Esophagus (tissue), 2 donors: ENCODE measurements around the gene LEFTY2. TPM values are rescaled to one million over a fixed set of nuclear protein-coding genes. Genes with fewer than 3 reads are reported as not detected.
"Not testable (repeated sequence)": the region's sequence is repeated elsewhere in the genome, so short reads cannot be mapped to it uniquely, and the experiment has no call there.

Experiments
- H3K27ac ChIP-seq, 2 donors: one replicate each; pipeline ENCODE4 v1.5.1; 2013; ENCODE audit warnings: low read depth in 2 of 2, mild to moderate bottlenecking in 2 of 2, inconsistent platforms in 1 of 2, low read length in 1 of 2, moderate library complexity in 1 of 2
- H3K27me3 ChIP-seq, 2 donors: one replicate each; pipeline ENCODE4 v1.6.1; 2013; ENCODE audit warnings: low read length in 2 of 2, control low read depth in 1 of 2, mild to moderate bottlenecking in 1 of 2; ENCODE audit not compliant: insufficient read depth in 2 of 2, control insufficient read depth in 1 of 2
- H3K36me3 ChIP-seq, 2 donors: one replicate each; pipeline ENCODE4 v1.6.1; 2013; ENCODE audit warnings: low read length in 1 of 2; ENCODE audit not compliant: control insufficient read depth in 2 of 2, insufficient read depth in 2 of 2
- H3K4me1 ChIP-seq, 2 donors: one replicate each; pipeline ENCODE4 v1.6.1; 2013; ENCODE audit warnings: low read length in 1 of 2; ENCODE audit not compliant: control insufficient read depth in 2 of 2, insufficient read depth in 2 of 2
- H3K4me3 ChIP-seq, 2 donors: one replicate each; pipeline ENCODE4 v1.5.1; 2013; ENCODE audit warnings: low read length in 2 of 2, mild to moderate bottlenecking in 2 of 2, low read depth in 1 of 2, moderate library complexity in 1 of 2
- H3K9me3 ChIP-seq, 2 donors: one replicate each; pipeline ENCODE4 v1.6.1; 2013; ENCODE audit warnings: mild to moderate bottlenecking in 2 of 2, low read depth in 1 of 2, low read length in 1 of 2, moderate library complexity in 1 of 2; ENCODE audit not compliant: control insufficient read depth in 2 of 2, insufficient read depth in 1 of 2
- WGBS, 2 donors: extraction: QIAGEN DNeasy Blood & Tissue Kit; methylation state at CpG; one replicate each; pipeline ENCODE4 v1.1.7; 2013; 5-methylcytosine and 5-hydroxymethylcytosine counted together
- polyA plus RNA-seq, 2 donors: library from polyadenylated mRNA; stranded (reverse); fragments of 200-250 nt; gene quantifications; one replicate each; pipeline ENCODE4 v1.2.3, GENCODE V29; 2013
- donor health status: healthy with polysubstance abuse.
- donor health status: Bipolar disorder and iron deficiency.

Gene LEFTY2
- polyA plus RNA-seq, 2 donors: not detected

DNA sequence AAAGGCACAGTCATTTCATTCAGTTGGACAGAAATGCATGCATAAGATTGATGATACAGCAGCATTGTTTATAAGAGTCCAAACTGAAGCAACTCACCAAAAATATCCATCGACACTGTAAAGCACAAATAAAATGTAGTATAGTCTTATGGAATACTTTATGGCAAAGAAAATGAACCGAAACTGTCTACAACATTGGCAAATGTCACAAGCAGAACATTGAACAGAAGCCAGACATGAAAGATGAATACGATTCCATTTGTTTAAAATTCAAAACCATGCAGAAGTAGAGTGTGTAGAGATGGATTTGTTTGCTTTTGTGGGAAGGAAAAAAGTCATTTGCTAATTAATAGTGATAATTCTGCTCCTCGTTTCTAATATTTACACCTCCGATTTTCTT, 44.5 kb downstream of the LEFTY2 start:
- Histone ChIP-seq H3K4me3 (no peak overlapping the region), H3K9me3 (no peaks in the 10 kb centered on the region), H3K27me3 (no peaks in the 10 kb centered on the region), H3K4me1 (peaks cover 2 to 5% of the 10 kb centered on the region in 2 donors), H3K36me3 (no peaks in the 10 kb centered on the region), H3K27ac (no peak overlapping the region)
- 50 to 57% methylated on average over 5 of the region's 5 CpGs for WGBS, 2 donors

GRCh38 chr1:225892307-225892706, 48.7 kb downstream of the LEFTY2 start:
- WGBS, 2 donors: 82 to 88% methylated on average over 6 of the region's 6 CpGs
- Histone ChIP-seq H3K9me3 (no peaks in the 10 kb centered on the region), H3K27me3 (no peaks in the 10 kb centered on the region), H3K4me3 (no peak overlapping the region), H3K36me3 (no peaks in the 10 kb centered on the region), H3K27ac (no peak overlapping the region), H3K4me1 (peaks cover 2% of the 10 kb centered on the region in 2 donors)

DNA sequence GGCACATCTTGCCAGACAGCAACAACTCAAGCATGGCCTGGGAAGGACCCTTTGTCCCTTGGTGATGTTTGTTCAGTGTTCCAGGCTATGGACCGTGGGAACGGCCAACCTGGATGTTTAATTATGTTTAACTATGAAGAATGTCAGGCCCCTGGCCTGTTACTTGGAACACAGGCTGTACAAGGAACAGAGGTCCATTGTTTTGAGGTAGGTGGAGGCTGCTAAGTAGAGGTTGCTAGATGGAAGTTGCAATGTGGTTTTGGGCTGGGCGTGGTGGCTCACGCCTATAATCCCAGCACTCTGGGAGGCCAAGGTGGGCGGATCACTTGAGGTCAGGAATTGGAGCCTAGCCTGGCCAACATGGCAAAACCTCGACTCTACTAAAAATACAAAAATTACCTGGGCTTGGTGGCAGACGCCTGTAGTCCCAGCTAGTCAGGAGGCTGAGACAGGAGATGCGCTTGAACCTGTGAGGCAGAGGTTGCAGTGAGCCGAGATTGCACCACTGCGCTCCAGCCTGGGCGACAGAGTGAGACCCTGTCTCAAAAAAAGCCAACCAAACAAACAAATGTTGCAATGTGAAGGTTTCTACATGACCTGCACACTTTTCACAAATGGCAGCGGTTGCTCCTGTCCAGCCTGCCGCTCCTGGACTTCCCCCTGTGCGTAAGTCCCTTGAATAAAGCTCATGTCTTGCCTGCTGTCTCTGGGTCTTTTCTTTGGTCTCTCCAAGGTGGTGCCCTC, 49.6 kb downstream of the LEFTY2 start:
- WGBS, 2 donors: 76 to 85% methylated on average over 14 of the region's 14 CpGs
- no peaks in the 10 kb centered on the region for H3K4me1 ChIP-seq
- no peak overlapping the region for H3K27ac ChIP-seq
- no peaks in the 10 kb centered on the region for H3K27me3 ChIP-seq
- H3K36me3 ChIP-seq: no peaks in the 10 kb centered on the region
- no peaks in the 10 kb centered on the region for H3K9me3 ChIP-seq
- H3K4me3 ChIP-seq: no peak overlapping the region

GRCh38 chr1:225890346-225891228, 50.4 kb downstream of the LEFTY2 start:
- no peak overlapping the region for H3K4me3 ChIP-seq
- H3K4me1 ChIP-seq: no peaks in the 10 kb centered on the region
- H3K27me3 ChIP-seq: no peaks in the 10 kb centered on the region
- no peaks in the 10 kb centered on the region for H3K9me3 ChIP-seq
- H3K27ac ChIP-seq: no peak overlapping the region
- H3K36me3 ChIP-seq: no peaks in the 10 kb centered on the region
- 55 to 62% methylated on average over 6 of the region's 6 CpGs for WGBS, 2 donors

DNA sequence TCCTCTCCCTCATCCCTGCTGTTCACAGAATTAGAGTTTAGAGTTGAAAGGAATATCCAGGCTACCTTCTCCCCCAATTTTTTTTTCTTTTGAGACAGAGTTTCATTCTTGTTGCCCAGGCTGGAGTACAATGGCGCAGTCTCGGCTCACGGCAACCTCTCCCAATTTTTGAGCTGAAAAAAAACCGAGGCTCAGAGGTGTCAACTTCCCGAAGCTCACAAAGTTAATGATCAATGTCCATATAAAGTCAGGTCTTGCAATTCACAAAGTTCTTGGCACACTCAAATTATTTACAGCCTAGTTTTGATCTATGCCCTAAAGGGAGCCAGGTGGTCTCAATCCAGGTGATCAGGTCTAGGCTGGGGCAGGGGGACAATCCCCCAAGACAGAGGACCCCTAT, 51.3 kb downstream of the LEFTY2 start:
- Histone ChIP-seq H3K27me3 (no peaks in the 10 kb centered on the region), H3K4me3 (no peak overlapping the region), H3K9me3 (no peaks in the 10 kb centered on the region), H3K27ac (no peak overlapping the region), H3K36me3 (no peaks in the 10 kb centered on the region), H3K4me1 (no peaks in the 10 kb centered on the region)
- WGBS, 2 donors: 78 to 91% methylated on average over 5 of the region's 5 CpGs

DNA sequence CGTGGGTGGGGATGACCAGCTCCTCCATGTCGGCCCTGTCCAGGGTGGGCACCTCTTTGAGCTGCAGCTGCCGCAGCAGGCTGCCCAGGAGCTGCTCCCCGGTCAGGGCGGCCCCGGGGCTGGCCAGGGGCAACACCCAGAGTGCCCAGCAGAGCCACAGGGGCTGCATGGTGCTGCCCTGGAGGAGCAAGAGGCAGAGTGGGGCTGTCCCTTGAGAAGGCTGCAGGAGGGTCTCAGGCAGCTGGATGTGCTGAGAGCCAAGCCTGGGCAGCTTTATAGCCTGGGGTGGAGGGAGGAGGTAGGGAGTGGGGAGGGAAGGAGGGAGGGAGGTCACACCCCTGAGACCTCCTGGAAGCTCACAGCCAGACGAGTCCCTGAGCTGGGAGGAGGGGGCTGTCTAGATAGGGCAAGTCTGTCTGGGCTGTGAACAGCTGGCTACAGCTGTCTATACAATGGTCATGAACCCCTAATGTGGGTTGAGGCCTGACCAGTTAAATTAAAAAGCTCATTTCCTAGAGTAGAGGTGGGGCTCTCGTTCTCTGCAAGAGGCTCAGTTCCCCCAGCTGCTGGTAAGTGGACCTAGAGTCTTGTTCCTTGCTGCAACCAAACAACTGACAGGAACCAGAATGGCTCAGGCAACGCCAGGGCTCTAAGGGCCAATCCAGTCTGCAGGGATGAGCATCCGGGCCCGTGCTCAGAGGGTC, 52.0 kb downstream of the LEFTY2 start, which contains the start of gene LEFTY1:
Gene LEFTY1 (minus strand): TSS at position 249 of the 704 bp plus-strand sequence. CDS start 80 bp downstream, at position 169.
- Histone ChIP-seq H3K27me3 (no peaks in the 10 kb centered on the region), H3K4me3 (no peak within 1 kb of the TSS), H3K36me3 (no peaks in the 10 kb centered on the region), H3K4me1 (no peaks in the 10 kb centered on the region), H3K27ac (no peak within 1 kb of the TSS), H3K9me3 (no peaks in the 10 kb centered on the region)
- 74% methylated on average over 10 to 11 of the region's 11 CpGs for WGBS, 2 donors

GRCh38 chr1:225888289-225888897, 52.6 kb downstream of the LEFTY2 start:
- Histone ChIP-seq H3K27ac (no peak overlapping the region), H3K36me3 (no peaks in the 10 kb centered on the region), H3K9me3 (no peaks in the 10 kb centered on the region), H3K27me3 (no peaks in the 10 kb centered on the region), H3K4me1 (no peaks in the 10 kb centered on the region), H3K4me3 (no peak overlapping the region)
- 89 to 93% methylated on average over 18 of the region's 18 CpGs for WGBS, 2 donors

GRCh38 chr1:225887554-225888288, 53.3 kb downstream of the LEFTY2 start:
- not testable (repeated sequence) for H3K9me3 ChIP-seq, H3K4me1 ChIP-seq, H3K27me3 ChIP-seq, H3K27ac ChIP-seq, H3K4me3 ChIP-seq, H3K36me3 ChIP-seq
- WGBS, 2 donors: 37 to 38% methylated on average over 17 to 51 of the region's 56 CpGs

- no peak overlapping the region for H3K4me3 ChIP-seq
- H3K4me1 ChIP-seq: no peaks in the 10 kb centered on the region
- no peaks in the 10 kb centered on the region for H3K36me3 ChIP-seq
- H3K9me3 ChIP-seq: no peaks in the 10 kb centered on the region
- H3K27me3 ChIP-seq: no peaks in the 10 kb centered on the region
- H3K27ac ChIP-seq: no peak overlapping the region
- WGBS, 2 donors: 94 to 95% methylated on average over 6 to 7 of the region's 7 CpGs
These were observed 54.0 kb downstream of the LEFTY2 start for GRCh38 chr1:225887030-225887314.
